MM.1S (cell line): ENCODE data around the gene SLIT3.
A peak's percentile ranks its signal among the peaks of the same experiment; 100 is the strongest.

Source experiments
- DNase-seq: peaks from one replicate; pipeline ENCODE4 v3.0.0-alpha.2; 2015
- H2AFZ ChIP-seq: fragments of 300-600 bp; sonication (generic); 2 replicates; pipeline ENCODE4 v1.6.0; 2016; ENCODE audit warnings: antibody characterized with exemption, low read length
- H3F3A ChIP-seq: fragments of 300-600 bp; sonication (generic); 2 replicates; pipeline ENCODE4 v1.6.1; 2016; ENCODE audit warnings: mild to moderate bottlenecking, antibody characterized with exemption, low read length, moderate library complexity, mixed read lengths; ENCODE audit not compliant: insufficient read depth
- H3K27ac ChIP-seq: fragments of 300-600 bp; sonication (generic); 2 replicates; pipeline ENCODE4 v1.5.1; 2016; ENCODE audit warnings: mild to moderate bottlenecking, low read length
- H3K27me3 ChIP-seq: fragments of 300-600 bp; sonication (generic); replicated peaks from 2 replicates; pipeline ENCODE4 v1.6.0; 2016; ENCODE audit warnings: low read length; ENCODE audit not compliant: insufficient read depth
- H3K36me3 ChIP-seq: fragments of 300-600 bp; sonication (generic); replicated peaks from 2 replicates; pipeline ENCODE4 v1.6.1; 2016; ENCODE audit warnings: mild to moderate bottlenecking, low read length, mixed read lengths; ENCODE audit not compliant: insufficient read depth
- H3K4me1 ChIP-seq: fragments of 300-600 bp; sonication (generic); 2 replicates; pipeline ENCODE4 v1.6.1; 2016; ENCODE audit warnings: low read length, mixed read lengths
- H3K4me2 ChIP-seq: fragments of 300-600 bp; sonication (generic); 2 replicates; pipeline ENCODE4 v1.6.0; 2016; ENCODE audit warnings: low read depth, low read length
- H3K4me3 ChIP-seq: fragments of 300-600 bp; sonication (generic); 2 replicates; pipeline ENCODE4 v1.5.1; 2016; ENCODE audit warnings: low read length, mixed read lengths
- H3K79me2 ChIP-seq: fragments of 300-600 bp; sonication (generic); 2 replicates; pipeline ENCODE4 v1.6.1; 2016; ENCODE audit warnings: mixed run types, low read length, mixed read lengths
- H3K9ac ChIP-seq: fragments of 300-600 bp; sonication (generic); 2 replicates; pipeline ENCODE4 v1.6.1; 2016; ENCODE audit warnings: low read length, mixed read lengths
- H3K9me2 ChIP-seq: fragments of 300-600 bp; sonication (generic); replicated peaks from 2 replicates; pipeline ENCODE4 v1.6.1; 2016; ENCODE audit warnings: mild to moderate bottlenecking, low read length, mixed read lengths; ENCODE audit not compliant: insufficient read depth
- H3K9me3 ChIP-seq: fragments of 300-600 bp; sonication (generic); replicated peaks from 2 replicates; pipeline ENCODE4 v1.6.1; 2016; ENCODE audit warnings: mild to moderate bottlenecking, low read length, mixed read lengths; ENCODE audit not compliant: insufficient read depth
- H4K20me1 ChIP-seq: fragments of 300-600 bp; sonication (generic); 2 replicates; pipeline ENCODE4 v1.6.1; 2016; ENCODE audit warnings: mild to moderate bottlenecking, low read length, moderate library complexity, mixed read lengths; ENCODE audit not compliant: insufficient read depth
- CTCF ChIP-seq: fragments of 300-600 bp; sonication (generic); IDR thresholded peaks from 2 replicates; pipeline ENCODE4 v1.5.1; 2016; ENCODE audit warnings: antibody characterized with exemption, low read length, mixed read lengths
- EZH2 ChIP-seq: fragments of 300-600 bp; sonication (generic); optimal IDR thresholded peaks from 2 replicates; pipeline ENCODE3; 2017; ENCODE audit warnings: low read depth, mild to moderate bottlenecking, antibody characterized with exemption, low read length, mixed read lengths
- EZH2phosphoT487 ChIP-seq: fragments of 300-600 bp; sonication (generic); IDR thresholded peaks from 2 replicates; pipeline ENCODE4 v1.6.1; 2018; ENCODE audit warnings: antibody characterized with exemption, low read length

The SLIT3 gene

GRCh38 chr5:168707716-168708695 lies 592.9 kb downstream of the SLIT3 start:
- Histone ChIP-seq H3K79me2 (no peaks in the 10 kb centered on the region), H3K36me3 (no peaks in the 10 kb centered on the region)

GRCh38 chr5:168706655-168707069 lies 594.3 kb downstream of the SLIT3 start:
- Histone ChIP-seq H4K20me1 (no peaks in the 10 kb centered on the region), H3K9me2 (no peaks in the 10 kb centered on the region), H3K27ac (no peak overlapping the region), H3K79me2 (no peaks in the 10 kb centered on the region), H3K9ac (no peak overlapping the region), H3K9me3 (no peaks in the 10 kb centered on the region), H2AFZ (no peak overlapping the region), H3K27me3 (no peaks in the 10 kb centered on the region), H3K4me2 (no peak overlapping the region), H3K4me1 (no peaks in the 10 kb centered on the region), H3K4me3 (no peak overlapping the region), H3F3A (no peaks in the 10 kb centered on the region), H3K36me3 (no peaks in the 10 kb centered on the region)
- peak; percentile 12 for DNase-seq
- TF ChIP-seq EZH2phosphoT487 (no peak), CTCF (peak; percentile 24; the same call in 1 of the 2 replicates)

More at GRCh38 chr5:168707716-168708695, 592.9 kb downstream of the SLIT3 start:
- H3K4me1 ChIP-seq, result no peaks in the 10 kb centered on the region
- TF ChIP-seq EZH2phosphoT487, result no peak
- no peak for TF ChIP-seq EZH2
- no peak for TF ChIP-seq CTCF
- no peak overlapping the region for H3K4me2 ChIP-seq
- no peaks in the 10 kb centered on the region for H3K27me3 ChIP-seq
- H4K20me1 ChIP-seq, result no peaks in the 10 kb centered on the region
- H3K4me3 ChIP-seq, result no peak overlapping the region
- no peak overlapping the region for H2AFZ ChIP-seq
- H3F3A ChIP-seq, result no peaks in the 10 kb centered on the region
- H3K9me3 ChIP-seq, result no peaks in the 10 kb centered on the region
- H3K9ac ChIP-seq, result no peak overlapping the region
- H3K27ac ChIP-seq, result no peak overlapping the region
- no peaks in the 10 kb centered on the region for H3K9me2 ChIP-seq
- DNase-seq, result no peak

DNA sequence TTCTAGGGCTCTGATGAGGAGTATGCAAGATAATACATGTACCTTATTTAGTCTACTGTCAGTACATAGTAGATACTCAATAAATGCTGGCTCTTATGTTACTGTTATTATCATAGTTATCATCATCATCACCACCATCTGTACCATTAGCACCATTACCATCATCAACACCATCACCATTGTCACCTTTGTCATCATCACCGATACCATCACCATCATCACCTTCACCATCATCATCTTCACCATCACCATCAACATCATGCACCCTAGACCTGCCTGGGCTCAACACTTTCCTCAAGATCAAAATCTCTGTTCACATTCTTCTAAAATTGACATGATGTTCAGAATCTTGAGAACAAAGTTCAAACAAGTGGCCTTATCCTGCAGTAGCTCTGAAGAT lies 595.6 kb downstream of the SLIT3 start:
- TF ChIP-seq EZH2 (no peak), CTCF (no peak), EZH2phosphoT487 (no peak)
- Histone ChIP-seq H3K9ac (no peak overlapping the region), H2AFZ (no peak overlapping the region), H3K4me3 (no peak overlapping the region), H3K79me2 (no peaks in the 10 kb centered on the region), H3K9me3 (no peaks in the 10 kb centered on the region), H3K4me1 (no peaks in the 10 kb centered on the region), H3K9me2 (no peaks in the 10 kb centered on the region), H3K4me2 (no peak overlapping the region), H4K20me1 (no peaks in the 10 kb centered on the region), H3K27me3 (no peaks in the 10 kb centered on the region), H3F3A (no peaks in the 10 kb centered on the region), H3K36me3 (no peaks in the 10 kb centered on the region), H3K27ac (no peak overlapping the region)
- DNase-seq, result no peak
